Ovary (tissue), 3 donors: ENCODE results near the gene PTPRU.

ENCODE experiments used
- CTCF ChIP-seq, 3 donors: fragments of 450-650 bp in 2 of 3; fragments of 200-600 bp in 1 of 3; IDR thresholded peaks; one replicate each; pipeline versions ENCODE4 v1.5.1 to v1.8.0; 2016 to 2022; ENCODE audit warnings: antibody characterized with exemption in 3 of 3, mild to moderate bottlenecking in 1 of 3
- POLR2A ChIP-seq: fragments of 450-650 bp; IDR thresholded peaks from one replicate; pipeline ENCODE4 v1.6.1; 2017; ENCODE audit warnings: antibody characterized with exemption, mild to moderate bottlenecking, moderate library complexity
- donor health status: DM: no; HTN: no; CAD: no.

- TF ChIP-seq POLR2A (no peak), CTCF (IDR thresholded peaks at IDR 0.05) (no peak)
Measured at GRCh38 chr1:29365906-29366670, 129.8 kb downstream of the PTPRU start.
